Measurements from ENCODE around the gene PEX26. TPM values are rescaled to one million over a fixed set of nuclear protein-coding genes. Genes with fewer than 3 reads are reported as not detected.

Gene PEX26
- total and polyA plus RNA-seq, 9 of the 15 experiments (the other 6 are each of a cell fraction or from before 2014, with no cell fraction given) = 0.35 to 39.6 (median 17.4) TPM

GRCh38 chr22:18093661-18094060 is 15.9 kb downstream of the PEX26 start (continued):
- TF ChIP-seq MLLT1 (IDR thresholded peaks at IDR 0.05) (no peak), CREB3 (tag; conservative IDR thresholded peaks at IDR 0.05; ENCODE audit: low read depth) (no peak)

GRCh38 chr22:18095101-18095805 is 17.5 kb downstream of the PEX26 start:
- Histone ChIP-seq H3K4me3 (no peak overlapping the region), H4K20me1 (replicated peaks; ENCODE audit: control insufficient read depth, insufficient read depth, low read length) (no peaks in the 10 kb centered on the region), H3K9ac (ENCODE audit: insufficient read depth in 1 of 2, low read depth in 2 of 2, low read length in 2 of 2) (no peak overlapping the region), H2AFZ (ENCODE audit: low read depth, low read length) (no peak overlapping the region), H3K4me2 (ENCODE audit: insufficient read depth, low read length) (no peak overlapping the region), H3K9me3 (replicated peaks; ENCODE audit: control insufficient read depth, insufficient read depth, low read depth, low read length) (no peaks in the 10 kb centered on the region; the same call in 1 of the 2 replicates), H3K36me3 (ENCODE audit: control insufficient read depth, insufficient read depth, low read length) (peaks cover 21% of the 10 kb centered on the region; the same call in 2 of the 3 replicates), H3K9me1 (ENCODE audit: control insufficient read depth, insufficient read depth, low read length) (no peaks in the 10 kb centered on the region), H3K79me2 (ENCODE audit: control insufficient read depth, insufficient read depth, low read length) (no peaks in the 10 kb centered on the region), H3K4me1 (replicated peaks in 1 of 2; ENCODE audit: control insufficient read depth in 2 of 2, insufficient read depth in 2 of 2, low read length in 2 of 2) (no peaks in the 10 kb centered on the region), H3K27ac (ENCODE audit: extremely low read depth, low read depth, low read length) (no peak overlapping the region), H3K27me3 (ENCODE audit: control insufficient read depth in 2 of 2, insufficient read depth in 2 of 2, low read length in 2 of 2) (no peaks in the 10 kb centered on the region)
- ATAC-seq = no peak
- in situ Hi-C loops (cut with MboI) (no loop called here), intact Hi-C loops (cut with micrococcal nuclease) (no loop called here)
- DNase-seq (ENCODE audit: extremely low read depth in 1 of 4, low spot score in 3 of 4) = no peak
- no peak for FAIRE-seq
- 92% methylated on average over 8 of the region's 8 CpGs for WGBS (ENCODE audit: insufficient coverage, low coverage, missing lambda C conversion rate)
- POLR2A ChIA-PET = no interaction called here
- no TSS peak for BruUV-seq (replicated peaks)
- CTCF ChIA-PET (ENCODE audit: low intra/inter-chr PET ratio) = no interaction called here
- TF ChIP-seq HNRNPLL (IDR thresholded peaks at IDR 0.05; ENCODE audit: low read depth, low read length, poor library complexity, severe bottlenecking) = no peak
- no peak for TF ChIP-seq CEBPZ (IDR thresholded peaks at IDR 0.05; ENCODE audit: borderline replicate concordance, low read depth, low read length)
- TF ChIP-seq TAF9B (IDR thresholded peaks at IDR 0.05; ENCODE audit: partially characterized antibody) = no peak
- no peak for TF ChIP-seq ZNF175 (CRISPR knock-in tag; IDR thresholded peaks at IDR 0.05; ENCODE audit: low read depth)
- no peak for TF ChIP-seq ZMIZ1 (IDR thresholded peaks at IDR 0.05; ENCODE audit: low read depth in 2 of 2, low read length in 2 of 2)
